Neuronal stem cell (in vitro differentiated cells): ENCODE measurements around the gene LRRC61.
A peak's percentile ranks its signal among the peaks of the same experiment; 100 is the strongest.

Source experiments
- DNase-seq: peaks from one replicate; pipeline ENCODE4 v3.0.0-alpha.2; 2013; ENCODE audit warnings: low spot score
- H2AFZ ChIP-seq: one replicate; pipeline ENCODE4 v1.6.1; 2013; ENCODE audit warnings: mild to moderate bottlenecking, low read length, inconsistent platforms
- H2AK5ac ChIP-seq: 2 replicates; pipeline ENCODE4 v1.6.1; 2013; ENCODE audit warnings: low read depth, mild to moderate bottlenecking, inconsistent platforms, low read length, moderate library complexity, mixed read lengths
- H2BK120ac ChIP-seq: 2 replicates; pipeline ENCODE4 v1.6.1; 2013; ENCODE audit warnings: low read depth, mild to moderate bottlenecking, inconsistent platforms, low read length, moderate library complexity, mixed read lengths
- H2BK12ac ChIP-seq: one replicate; pipeline ENCODE4 v1.6.1; 2013; ENCODE audit warnings: low read length, inconsistent platforms
- H2BK15ac ChIP-seq: 2 replicates; pipeline ENCODE4 v1.6.1; 2013; ENCODE audit warnings: mild to moderate bottlenecking, low read length, inconsistent platforms, mixed read lengths
- H2BK5ac ChIP-seq: one replicate; pipeline ENCODE4 v1.6.1; 2013; ENCODE audit warnings: inconsistent platforms, mild to moderate bottlenecking, low read length, moderate library complexity
- H3K14ac ChIP-seq: one replicate; pipeline ENCODE4 v1.6.1; 2013; ENCODE audit warnings: low read length, inconsistent platforms
- H3K18ac ChIP-seq: 2 replicates; pipeline ENCODE4 v1.6.1; 2013; ENCODE audit warnings: low read length, inconsistent platforms
- H3K23ac ChIP-seq: 2 replicates; pipeline ENCODE4 v1.6.1; 2013; ENCODE audit warnings: low read depth, mild to moderate bottlenecking, mixed read lengths, low read length, inconsistent platforms; ENCODE audit not compliant: poor library complexity
- H3K27ac ChIP-seq: replicated peaks from 3 replicates; pipeline ENCODE4 v1.5.1; 2013; ENCODE audit warnings: low read length, inconsistent platforms
- H3K27me3 ChIP-seq, 3 experiments: 2 replicates each; pipeline ENCODE4 v1.6.1; 2013; ENCODE audit warnings: low read length in 3 of 3, mild to moderate bottlenecking in 2 of 3, inconsistent platforms in 1 of 3, low read depth in 1 of 3, mixed read lengths in 1 of 3, moderate library complexity in 1 of 3; ENCODE audit not compliant: control insufficient read depth in 3 of 3, insufficient read depth in 3 of 3
- H3K36me3 ChIP-seq, 2 donors: replicated peaks in 1 of 2; 2 replicates each; pipeline ENCODE4 v1.6.1; 2013; ENCODE audit warnings: low read length in 2 of 2; ENCODE audit not compliant: control insufficient read depth in 2 of 2, insufficient read depth in 2 of 2
- H3K4ac ChIP-seq: 2 replicates; pipeline ENCODE4 v1.6.1; 2013; ENCODE audit warnings: inconsistent platforms, mild to moderate bottlenecking, low read length, moderate library complexity
- H3K4me1 ChIP-seq, 2 donors: 1 replicate in 1 of 2; 2 replicates in 1 of 2; pipeline ENCODE4 v1.6.1; 2013; ENCODE audit warnings: low read length in 2 of 2, low read depth in 1 of 2; ENCODE audit not compliant: control insufficient read depth in 2 of 2, insufficient read depth in 1 of 2
- H3K4me2 ChIP-seq: one replicate; pipeline ENCODE4 v1.6.1; 2013; ENCODE audit warnings: mild to moderate bottlenecking, low read length, inconsistent platforms; ENCODE audit not compliant: insufficient read depth, poor library complexity, severe bottlenecking
- H3K4me3 ChIP-seq, 2 donors: 2 replicates each; pipeline ENCODE4 v1.5.1; 2013; ENCODE audit warnings: low read length in 2 of 2, mild to moderate bottlenecking in 2 of 2, inconsistent platforms in 1 of 2, moderate library complexity in 1 of 2
- H3K79me1 ChIP-seq: one replicate; pipeline ENCODE4 v1.6.1; 2013; ENCODE audit warnings: low read depth, mild to moderate bottlenecking, inconsistent platforms, low read length, moderate library complexity
- H3K9ac ChIP-seq: one replicate; pipeline ENCODE4 v1.6.1; 2013; ENCODE audit warnings: mild to moderate bottlenecking, low read depth, low read length, inconsistent platforms; ENCODE audit not compliant: poor library complexity
- H3K9me3 ChIP-seq, 2 donors: replicated peaks in 1 of 2; 2 replicates each; pipeline versions ENCODE3 to v1.6.1; 2013; ENCODE audit warnings: low read length in 2 of 2, mild to moderate bottlenecking in 2 of 2, inconsistent platforms in 1 of 2, low read depth in 1 of 2, mixed read lengths in 1 of 2, moderate library complexity in 1 of 2; ENCODE audit not compliant: control insufficient read depth in 2 of 2, insufficient read depth in 1 of 2
- H4K8ac ChIP-seq: one replicate; pipeline ENCODE4 v1.6.1; 2013; ENCODE audit warnings: low read depth, mild to moderate bottlenecking, inconsistent platforms, low read length, moderate library complexity
- H4K91ac ChIP-seq: one replicate; pipeline ENCODE4 v1.6.1; 2013; ENCODE audit warnings: low read length, low read depth, mild to moderate bottlenecking, inconsistent platforms; ENCODE audit not compliant: poor library complexity
- WGBS, 2 donors: extraction: QIAGEN DNeasy Blood & Tissue Kit; methylation state at CpG; one replicate each; pipeline ENCODE4 v1.1.7; 2013; ENCODE audit warnings: missing lambda C conversion rate in 2 of 2, mixed read lengths in 1 of 2; ENCODE audit not compliant: insufficient read length in 2 of 2, insufficient replicate concordance in 1 of 2; ENCODE audit errors: extremely low coverage in 2 of 2; 5-methylcytosine and 5-hydroxymethylcytosine counted together

Gene LRRC61

DNA sequence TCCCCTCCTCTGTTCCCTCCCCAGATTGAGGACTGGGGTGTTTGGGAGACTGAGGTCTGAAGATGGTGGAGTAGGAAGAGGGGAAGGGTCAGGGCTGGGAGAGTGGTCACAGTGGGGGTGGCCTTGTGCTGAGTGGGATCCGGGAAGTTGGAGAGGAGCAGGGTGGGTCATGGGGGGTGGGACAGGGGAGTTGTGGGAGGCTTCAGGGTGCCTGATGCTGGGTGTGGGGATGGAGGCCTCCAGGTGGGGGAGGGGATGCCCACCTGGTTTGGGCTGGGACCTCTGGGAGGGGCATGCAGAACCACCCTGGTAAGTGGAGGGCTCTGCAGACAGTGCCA, 58.6 kb downstream of the LRRC61 start:
- peak overlapping the region; percentile 8 for H2BK5ac ChIP-seq
- no peaks in the 10 kb centered on the region for H3K27me3 ChIP-seq
- H4K8ac ChIP-seq: peak overlapping the region; percentile 43
- H3K9ac ChIP-seq: no peak overlapping the region
- H2AFZ ChIP-seq: no peak overlapping the region
- peaks cover 63 to 67% of the 10 kb centered on the region in 2 donors for H3K4me1 ChIP-seq
- peak overlapping the region; percentile 47 for H3K14ac ChIP-seq
- peak overlapping the region; percentile 47 for H3K27ac ChIP-seq
- H2BK120ac ChIP-seq: peak overlapping the region; percentile 2
- H3K4ac ChIP-seq: peak overlapping the region; percentile 57
- no CpG with 5 or more reads among the region's 1 CpG for WGBS, 2 donors
- H3K23ac ChIP-seq: no peak overlapping the region
- H3K36me3 ChIP-seq: peaks cover 0 to 10% of the 10 kb centered on the region in 2 donors
- H3K4me2 ChIP-seq: no peak overlapping the region
- peak overlapping the region; percentile 95 for H3K18ac ChIP-seq
- H3K79me1 ChIP-seq: peaks cover 6% of the 10 kb centered on the region
- H3K4me3 ChIP-seq: no peak overlapping the region
- peak overlapping the region; percentile 48 for H4K91ac ChIP-seq
- peak overlapping the region; percentile 100 for H2AK5ac ChIP-seq
- DNase-seq: no peak
- peak overlapping the region; percentile 96 for H2BK12ac ChIP-seq
- peak overlapping the region; percentile 98 for H2BK15ac ChIP-seq
- no peaks in the 10 kb centered on the region for H3K9me3 ChIP-seq

DNA sequence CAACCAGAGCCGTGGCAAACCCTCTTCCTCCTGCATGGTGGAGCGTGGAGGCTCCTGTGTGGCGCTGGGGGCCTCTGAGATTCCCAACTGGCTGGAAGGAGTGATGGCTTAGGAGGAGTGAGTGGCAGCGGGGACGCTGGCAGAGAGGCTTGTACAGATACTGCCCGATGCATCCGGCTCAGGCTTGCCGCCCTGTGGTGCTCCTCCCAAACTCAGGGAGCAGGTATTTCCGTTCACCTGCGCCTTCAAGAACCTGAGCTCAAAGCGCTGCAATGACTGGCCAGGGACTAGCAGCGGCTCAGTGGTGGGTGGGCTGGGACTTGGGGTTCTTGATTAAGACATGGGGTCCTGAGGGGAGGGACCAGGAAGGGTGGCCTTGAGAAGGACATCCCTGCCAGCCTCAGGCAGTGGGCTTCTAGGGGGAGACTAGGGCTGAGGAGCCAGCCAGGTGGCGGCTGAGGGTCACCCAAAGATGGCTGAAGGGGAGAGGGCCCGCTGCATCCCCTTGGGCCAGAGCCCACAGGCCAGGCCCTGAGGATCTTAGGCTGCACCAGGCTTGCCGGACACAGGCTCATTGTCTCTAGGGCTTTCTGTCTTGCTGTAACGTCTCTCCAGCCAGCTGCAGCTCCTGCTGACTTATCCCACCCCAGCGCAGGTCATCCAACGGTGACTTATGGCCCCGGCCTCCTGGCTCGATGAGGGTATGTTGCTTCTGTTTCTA, 59.1 kb downstream of the LRRC61 start:
- WGBS, 2 donors: no CpG with 5 or more reads among the region's 20 CpGs
- H3K79me1 ChIP-seq: peaks cover 6% of the 10 kb centered on the region
- H4K91ac ChIP-seq: no peak overlapping the region
- H3K14ac ChIP-seq: peak overlapping the region; percentile 78
- peak overlapping the region; percentile 2 for H2BK120ac ChIP-seq
- H3K4me2 ChIP-seq: peak overlapping the region; percentile 13
- peak overlapping the region; percentile 96 for H2BK12ac ChIP-seq
- H3K4me3 ChIP-seq: no peak overlapping the region
- H2BK15ac ChIP-seq: peak overlapping the region; percentile 98
- H3K27me3 ChIP-seq: no peaks in the 10 kb centered on the region
- H2AFZ ChIP-seq: no peak overlapping the region
- H3K9ac ChIP-seq: peak overlapping the region; percentile 27
- peak overlapping the region; percentile 95 for H3K18ac ChIP-seq
- H2AK5ac ChIP-seq: peak overlapping the region; percentile 100
- peak overlapping the region; percentile 47 for H3K27ac ChIP-seq
- peak overlapping the region; percentile 57 for H3K4ac ChIP-seq
- peak overlapping the region; percentile 43 for H4K8ac ChIP-seq
- H3K9me3 ChIP-seq: no peaks in the 10 kb centered on the region
- H2BK5ac ChIP-seq: peak overlapping the region; percentile 8
- peaks cover 0 to 14% of the 10 kb centered on the region in 2 donors for H3K36me3 ChIP-seq
- peak overlapping the region; percentile 49 for H3K23ac ChIP-seq
- no peak for DNase-seq
- H3K4me1 ChIP-seq: peaks cover 62 to 67% of the 10 kb centered on the region in 2 donors

DNA sequence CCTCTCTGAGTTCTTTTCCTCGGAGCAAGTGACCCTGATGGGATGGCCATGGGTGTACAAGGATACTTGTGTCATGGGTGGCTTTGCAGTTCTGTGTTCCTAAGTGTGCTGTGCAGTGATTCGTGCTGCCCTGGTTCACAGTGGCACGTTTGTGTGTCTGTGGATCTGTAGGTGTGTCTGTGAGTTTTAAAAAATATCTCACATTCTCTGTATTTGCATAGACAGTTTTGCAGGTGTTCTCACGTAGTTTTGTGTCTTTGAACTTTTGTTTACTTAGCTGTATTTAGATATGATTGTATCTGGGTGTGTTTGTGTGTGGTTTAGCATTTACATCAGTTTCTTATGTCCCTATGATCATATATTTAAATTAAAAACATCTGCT, 59.7 kb downstream of the LRRC61 start:
- Histone ChIP-seq H4K8ac (no peak overlapping the region), H3K27ac (peak overlapping the region; percentile 47), H3K18ac (peak overlapping the region; percentile 95), H3K4me3 (no peak overlapping the region), H2BK12ac (peak overlapping the region; percentile 96), H3K9ac (no peak overlapping the region), H3K79me1 (peaks cover 6% of the 10 kb centered on the region), H3K4me2 (peak overlapping the region; percentile 13), H3K9me3 (no peaks in the 10 kb centered on the region), H3K14ac (no peak overlapping the region), H3K36me3 (peaks cover 0 to 16% of the 10 kb centered on the region in 2 donors), H3K4ac (no peak overlapping the region), H4K91ac (no peak overlapping the region), H2BK5ac (peak overlapping the region; percentile 8), H3K27me3 (no peaks in the 10 kb centered on the region), H3K4me1 (peaks cover 60 to 62% of the 10 kb centered on the region in 2 donors), H2BK120ac (peak overlapping the region; percentile 2), H3K23ac (no peak overlapping the region), H2AK5ac (peak overlapping the region; percentile 100), H2AFZ (no peak overlapping the region), H2BK15ac (no peak overlapping the region)
- DNase-seq: no peak
- WGBS, 2 donors: no CpG with 5 or more reads among the region's 4 CpGs

DNA sequence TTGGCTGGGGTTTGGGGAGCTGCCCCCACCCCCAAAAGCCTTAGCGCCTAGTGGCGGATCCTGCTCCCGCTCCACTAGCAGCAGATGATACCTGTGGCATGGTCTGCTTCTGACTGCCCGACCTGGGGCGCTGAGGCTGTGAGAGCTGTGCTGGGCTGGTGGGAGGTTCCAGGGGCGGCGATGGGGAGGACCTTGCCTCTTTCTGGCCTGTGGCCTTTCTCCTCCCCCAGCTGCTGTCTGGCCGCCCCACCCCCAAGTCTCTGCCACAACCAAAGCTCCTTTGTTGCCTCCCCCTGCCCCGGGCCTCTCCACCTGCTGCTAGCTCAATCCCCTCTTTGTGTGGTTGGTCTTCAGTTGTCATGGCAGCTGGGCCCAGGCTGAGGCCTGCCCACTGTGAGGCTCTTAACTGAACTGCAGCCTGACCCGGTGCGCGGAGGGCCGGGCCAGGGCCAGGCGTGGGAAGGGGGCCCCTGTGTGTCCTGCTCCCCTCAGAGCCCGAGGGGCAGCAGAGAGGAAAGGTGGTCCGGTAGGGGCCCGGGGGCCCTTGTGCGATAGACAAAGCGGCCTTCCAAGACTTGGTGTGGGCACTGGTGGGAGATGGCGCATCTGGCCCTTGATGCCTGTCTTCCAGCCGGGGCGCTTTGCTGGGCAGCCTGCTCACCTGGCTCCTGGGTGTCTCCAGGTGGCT, 60.7 kb downstream of the LRRC61 start:
- H3K9me3 ChIP-seq: no peaks in the 10 kb centered on the region
- peaks cover 3 to 26% of the 10 kb centered on the region in 2 donors for H3K36me3 ChIP-seq
- peak overlapping the region; percentile 100 for H2BK15ac ChIP-seq
- H3K4me2 ChIP-seq: peak overlapping the region; percentile 45
- peak; percentile 94 for DNase-seq
- H2AK5ac ChIP-seq: peak overlapping the region; percentile 99
- peak overlapping the region; percentile 1 to 22 for H3K4me3 ChIP-seq
- WGBS, 2 donors: no CpG with 5 or more reads among the region's 22 CpGs
- H3K27ac ChIP-seq: peak overlapping the region; percentile 96
- H4K8ac ChIP-seq: peak overlapping the region; percentile 87
- H3K4ac ChIP-seq: peak overlapping the region; percentile 99
- H3K18ac ChIP-seq: peak overlapping the region; percentile 100
- H3K14ac ChIP-seq: peak overlapping the region; percentile 98
- H4K91ac ChIP-seq: peak overlapping the region; percentile 99
- peak overlapping the region; percentile 99 for H2BK5ac ChIP-seq
- H3K4me1 ChIP-seq: peaks cover 56 to 62% of the 10 kb centered on the region in 2 donors
- peak overlapping the region; percentile 99 for H2BK12ac ChIP-seq
- peak overlapping the region; percentile 47 for H2AFZ ChIP-seq
- H3K23ac ChIP-seq: peak overlapping the region; percentile 61
- peak overlapping the region; percentile 100 for H2BK120ac ChIP-seq
- H3K9ac ChIP-seq: peak overlapping the region; percentile 85
- peaks cover 6% of the 10 kb centered on the region for H3K79me1 ChIP-seq
- no peaks in the 10 kb centered on the region for H3K27me3 ChIP-seq
